Measurements from ENCODE around the gene ABCG1. TPM values are rescaled to one million over a fixed set of nuclear protein-coding genes. Genes with fewer than 3 reads are reported as not detected.

Gene ABCG1
- total RNA-seq, 1 experiment from 2014 or later: not detected

DNA sequence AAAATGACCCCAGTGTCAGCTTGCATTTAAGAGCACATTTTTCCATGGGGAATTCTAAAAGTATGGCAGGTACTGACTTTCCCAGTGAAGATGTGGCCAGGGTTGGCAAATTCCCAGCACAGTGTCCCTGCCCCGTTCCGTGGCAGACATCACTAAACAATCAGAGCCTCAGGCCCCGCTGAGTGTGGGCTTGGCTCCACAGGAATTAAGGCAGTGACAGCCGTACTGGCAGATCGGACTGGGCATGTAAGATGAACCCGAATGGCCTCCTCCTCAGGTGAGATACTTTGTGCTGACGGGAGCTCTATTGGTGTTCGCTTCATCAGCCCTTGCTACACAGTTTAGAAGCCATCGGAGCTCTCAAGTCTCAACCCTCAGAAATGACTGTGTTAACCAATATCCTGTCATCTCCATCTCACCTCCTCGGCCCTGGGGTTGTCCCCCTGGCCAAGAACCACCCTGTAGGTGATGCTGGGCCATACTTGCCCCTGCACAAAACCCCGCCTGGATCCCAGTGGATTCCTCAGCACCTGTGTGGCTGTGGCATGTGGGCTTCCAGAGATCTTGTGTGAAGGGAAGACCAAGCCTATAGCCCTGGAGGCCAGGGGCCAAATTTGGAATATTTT lies 29.0 kb upstream of the ABCG1 start:
- Mint-ChIP-seq H3K36me3 (ENCODE audit: insufficient read depth, unreplicated experiment) (no peaks in the 10 kb centered on the region), H3K4me3 (ENCODE audit: unreplicated experiment) (no peak overlapping the region), H3K9me3 (ENCODE audit: unreplicated experiment) (no peaks in the 10 kb centered on the region), H3K27me3 (ENCODE audit: insufficient read depth, unreplicated experiment) (peaks cover 12% of the 10 kb centered on the region), H3K27ac (ENCODE audit: unreplicated experiment) (no peak overlapping the region), H3K4me1 (ENCODE audit: low read depth, unreplicated experiment) (no peaks in the 10 kb centered on the region)
- Histone ChIP-seq H3K4me1 (no peaks in the 10 kb centered on the region), H3K4me3 (ENCODE audit: low read depth, low read length) (no peak overlapping the region), H3K36me3 (ENCODE audit: control insufficient read depth, insufficient read depth, low read length) (no peaks in the 10 kb centered on the region), H3K27me3 (replicated peaks; ENCODE audit: control insufficient read depth, insufficient read depth, low read length) (no peaks in the 10 kb centered on the region; the same call in 1 of the 2 replicates), H3K9me3 (no peaks in the 10 kb centered on the region)
- POLR2A ChIA-PET: no interaction called here
- no TSS peak for BruUV-seq (replicated peaks)
- TF ChIP-seq, protein P1, sequence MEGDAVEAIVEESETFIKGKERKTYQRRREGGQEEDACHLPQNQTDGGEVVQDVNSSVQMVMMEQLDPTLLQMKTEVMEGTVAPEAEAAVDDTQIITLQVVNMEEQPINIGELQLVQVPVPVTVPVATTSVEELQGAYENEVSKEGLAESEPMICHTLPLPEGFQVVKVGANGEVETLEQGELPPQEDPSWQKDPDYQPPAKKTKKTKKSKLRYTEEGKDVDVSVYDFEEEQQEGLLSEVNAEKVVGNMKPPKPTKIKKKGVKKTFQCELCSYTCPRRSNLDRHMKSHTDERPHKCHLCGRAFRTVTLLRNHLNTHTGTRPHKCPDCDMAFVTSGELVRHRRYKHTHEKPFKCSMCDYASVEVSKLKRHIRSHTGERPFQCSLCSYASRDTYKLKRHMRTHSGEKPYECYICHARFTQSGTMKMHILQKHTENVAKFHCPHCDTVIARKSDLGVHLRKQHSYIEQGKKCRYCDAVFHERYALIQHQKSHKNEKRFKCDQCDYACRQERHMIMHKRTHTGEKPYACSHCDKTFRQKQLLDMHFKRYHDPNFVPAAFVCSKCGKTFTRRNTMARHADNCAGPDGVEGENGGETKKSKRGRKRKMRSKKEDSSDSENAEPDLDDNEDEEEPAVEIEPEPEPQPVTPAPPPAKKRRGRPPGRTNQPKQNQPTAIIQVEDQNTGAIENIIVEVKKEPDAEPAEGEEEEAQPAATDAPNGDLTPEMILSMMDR (IDR thresholded peaks at IDR 0.05; ENCODE audit: insufficient read depth in 1 of 2, low read depth in 1 of 2, low read length in 1 of 2, severe bottlenecking in 1 of 2, unreplicated experiment in 1 of 2): no peak
- CTCF ChIA-PET: no interaction called here
- no peak for DNase-seq
- intact Hi-C loops (cut with micrococcal nuclease; ENCODE audit: unreplicated experiment): no loop called here

DNA sequence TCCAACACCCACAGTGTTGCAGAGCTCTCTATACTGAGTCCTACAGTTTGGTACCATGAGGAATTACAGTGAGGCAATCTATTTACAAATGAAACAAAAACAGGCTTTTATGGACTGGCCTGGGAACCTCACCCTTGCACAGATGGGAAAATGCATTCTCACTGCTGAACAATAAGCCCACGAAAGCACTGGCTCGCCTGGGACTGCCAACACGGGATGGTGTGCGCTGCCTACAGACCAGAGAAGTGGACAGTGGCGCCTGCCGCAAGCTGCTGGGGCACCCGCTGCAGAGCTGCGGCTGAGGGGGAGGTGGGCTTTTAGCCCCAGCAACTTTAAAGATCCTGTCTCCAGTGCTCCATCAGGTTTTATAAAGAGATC lies 28.5 kb upstream of the ABCG1 start:
- Mint-ChIP-seq H3K36me3 (ENCODE audit: insufficient read depth, unreplicated experiment) (no peaks in the 10 kb centered on the region), H3K27ac (ENCODE audit: unreplicated experiment) (no peak overlapping the region), H3K9me3 (ENCODE audit: unreplicated experiment) (no peaks in the 10 kb centered on the region), H3K4me3 (ENCODE audit: unreplicated experiment) (no peak overlapping the region), H3K27me3 (ENCODE audit: insufficient read depth, unreplicated experiment) (peaks cover 12% of the 10 kb centered on the region), H3K4me1 (ENCODE audit: low read depth, unreplicated experiment) (no peaks in the 10 kb centered on the region)
- ChIA-PET POLR2A (no interaction called here), CTCF (no interaction called here)
- H3K36me3 ChIP-seq (ENCODE audit: control insufficient read depth, insufficient read depth, low read length): no peaks in the 10 kb centered on the region
- intact Hi-C loops (cut with micrococcal nuclease; ENCODE audit: unreplicated experiment): no loop called here
- DNase-seq: no peak
- H3K9me3 ChIP-seq: no peaks in the 10 kb centered on the region
- H3K4me1 ChIP-seq: no peaks in the 10 kb centered on the region
- H3K27me3 ChIP-seq (replicated peaks; ENCODE audit: control insufficient read depth, insufficient read depth, low read length): no peaks in the 10 kb centered on the region; the same call in 1 of the 2 replicates
- TF ChIP-seq, protein P1 (IDR thresholded peaks at IDR 0.05; ENCODE audit: insufficient read depth in 1 of 2, low read depth in 1 of 2, low read length in 1 of 2, severe bottlenecking in 1 of 2, unreplicated experiment in 1 of 2): no peak
- no peak overlapping the region for H3K4me3 ChIP-seq (ENCODE audit: low read depth, low read length)
- BruUV-seq (replicated peaks): no TSS peak

DNA sequence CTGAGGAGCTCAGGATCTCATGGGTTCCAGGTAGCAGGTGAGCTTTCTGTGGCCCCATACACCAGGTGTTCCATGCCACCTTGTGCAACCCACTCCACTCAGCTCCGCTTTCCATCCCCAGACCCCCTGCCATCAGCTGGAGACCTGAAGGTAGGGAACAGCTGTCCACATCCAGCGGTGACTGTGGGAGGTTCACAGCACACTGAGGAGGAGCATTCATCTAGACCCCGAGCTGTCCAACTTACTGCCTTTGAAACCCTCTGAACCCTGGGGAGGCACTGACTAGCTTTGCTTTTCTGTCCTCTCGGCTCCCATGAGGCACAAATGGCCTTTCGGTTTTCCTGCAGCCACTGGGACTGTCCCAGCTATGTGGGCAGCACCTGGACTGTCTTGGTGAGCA lies 27.9 kb upstream of the ABCG1 start:
- ChIA-PET POLR2A (no interaction called here), CTCF (no interaction called here)
- H3K36me3 ChIP-seq (ENCODE audit: control insufficient read depth, insufficient read depth, low read length): no peaks in the 10 kb centered on the region
- no TSS peak for BruUV-seq (replicated peaks)
- no peaks in the 10 kb centered on the region for H3K4me1 ChIP-seq
- Mint-ChIP-seq H3K36me3 (ENCODE audit: insufficient read depth, unreplicated experiment) (no peaks in the 10 kb centered on the region), H3K4me3 (ENCODE audit: unreplicated experiment) (no peak overlapping the region), H3K27ac (ENCODE audit: unreplicated experiment) (no peak overlapping the region), H3K9me3 (ENCODE audit: unreplicated experiment) (no peaks in the 10 kb centered on the region), H3K27me3 (ENCODE audit: insufficient read depth, unreplicated experiment) (peaks cover 12% of the 10 kb centered on the region), H3K4me1 (ENCODE audit: low read depth, unreplicated experiment) (no peaks in the 10 kb centered on the region)
- H3K9me3 ChIP-seq: no peaks in the 10 kb centered on the region
- no peak overlapping the region for H3K4me3 ChIP-seq (ENCODE audit: low read depth, low read length)
- TF ChIP-seq, protein P1 (IDR thresholded peaks at IDR 0.05; ENCODE audit: insufficient read depth in 1 of 2, low read depth in 1 of 2, low read length in 1 of 2, severe bottlenecking in 1 of 2, unreplicated experiment in 1 of 2): no peak
- no peaks in the 10 kb centered on the region; the same call in 1 of the 2 replicates for H3K27me3 ChIP-seq (replicated peaks; ENCODE audit: control insufficient read depth, insufficient read depth, low read length)
- DNase-seq: no peak
- intact Hi-C loops (cut with micrococcal nuclease; ENCODE audit: unreplicated experiment): no loop called here

Data from Caco-2 (cell line).